ENCODE results near the gene ZNHIT6. TPM values are rescaled to one million over a fixed set of nuclear protein-coding genes. Genes with fewer than 3 reads are reported as not detected.

ZNHIT6 gene
- total and polyA plus RNA-seq, 2 donors (not counting 1 experiment from before 2014, with no cell fraction given), result 6.0 to 16.3 TPM

DNA sequence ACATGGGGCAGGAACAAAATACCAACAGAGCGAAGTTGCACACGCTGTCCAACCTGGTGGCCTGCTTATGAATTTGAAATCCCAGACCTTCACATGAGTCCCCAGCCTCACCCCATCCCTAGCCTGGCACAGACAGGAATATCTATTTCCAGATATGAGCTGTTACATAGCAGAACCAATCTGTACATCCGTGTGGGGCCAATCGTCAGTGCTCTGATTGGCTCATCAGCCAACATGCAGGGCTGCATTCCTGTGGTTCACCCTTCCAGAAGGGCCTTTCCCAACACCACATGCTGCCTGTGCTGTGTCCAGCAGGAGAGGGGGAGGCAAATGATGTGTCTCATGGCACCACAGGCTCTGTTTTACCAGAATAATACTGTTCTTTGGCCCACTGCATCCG is 96.4 kb downstream of the ZNHIT6 start:
- intact Hi-C loops (cut with micrococcal nuclease), result no loop called here
- Histone ChIP-seq H3K79me2 (ENCODE audit: control insufficient read depth, insufficient read depth, low read length) (no peaks in the 10 kb centered on the region), H3K9me3 (ENCODE audit: control extremely low read depth in 1 of 3, control insufficient read depth in 2 of 3, insufficient read depth in 1 of 3, low read length in 2 of 3) (peaks cover 0 to 14% (median 0%) of the 10 kb centered on the region in 3 donors), H3K4me1 (ENCODE audit: control insufficient read depth in 2 of 2, insufficient read depth in 2 of 2, low read length in 2 of 2) (no peaks in the 10 kb centered on the region), H4K20me1 (ENCODE audit: control insufficient read depth, insufficient read depth, low read length, poor library complexity, severe bottlenecking) (no peaks in the 10 kb centered on the region), H3K36me3 (replicated peaks in 1 of 2; ENCODE audit: control extremely low read depth in 1 of 2, control insufficient read depth in 1 of 2, extremely low read depth in 1 of 2, insufficient read depth in 2 of 2, low read length in 1 of 2) (no peaks in the 10 kb centered on the region), H3K4me3 (ENCODE audit: control extremely low read depth in 1 of 5, extremely low read depth in 1 of 5, insufficient read depth in 1 of 5, low read depth in 2 of 5, low read length in 4 of 5) (no peak overlapping the region), H3K27ac (ENCODE audit: low read length in 2 of 2) (no peak overlapping the region), H3K9ac (ENCODE audit: low read length) (no peak overlapping the region), H2AFZ (ENCODE audit: insufficient read depth, low read depth, low read length, poor library complexity, severe bottlenecking) (no peak overlapping the region), H3K27me3 (replicated peaks in 1 of 4; ENCODE audit: control extremely low read depth in 1 of 4, control insufficient read depth in 3 of 4, insufficient read depth in 4 of 4, low read length in 3 of 4) (no peaks in the 10 kb centered on the region), H3K4me2 (replicated peaks; ENCODE audit: low read depth, low read length, poor library complexity, severe bottlenecking) (no peak overlapping the region)
- Mint-ChIP-seq H3K4me1 (no peaks in the 10 kb centered on the region), H3K9me3 (ENCODE audit: insufficient read depth) (no peaks in the 10 kb centered on the region), H3K27ac (no peak overlapping the region), H3K4me3 (no peak overlapping the region), H3K27me3 (peaks cover 4% of the 10 kb centered on the region)
- ChIA-PET CTCF (no interaction called here), POLR2A (no interaction called here)
- WGBS (ENCODE audit: insufficient coverage), result 98% methylated on average over 4 of the region's 5 CpGs
- DNase-seq (no peak), ATAC-seq (ENCODE audit: low read depth) (no peak)
- no peak for TF ChIP-seq CTCF (IDR thresholded peaks at IDR 0.05)
- no peak for TF ChIP-seq EZH2 (IDR thresholded peaks at IDR 0.05; ENCODE audit: borderline replicate concordance, insufficient read depth, low read depth, low read length, poor library complexity, severe bottlenecking)

DNA sequence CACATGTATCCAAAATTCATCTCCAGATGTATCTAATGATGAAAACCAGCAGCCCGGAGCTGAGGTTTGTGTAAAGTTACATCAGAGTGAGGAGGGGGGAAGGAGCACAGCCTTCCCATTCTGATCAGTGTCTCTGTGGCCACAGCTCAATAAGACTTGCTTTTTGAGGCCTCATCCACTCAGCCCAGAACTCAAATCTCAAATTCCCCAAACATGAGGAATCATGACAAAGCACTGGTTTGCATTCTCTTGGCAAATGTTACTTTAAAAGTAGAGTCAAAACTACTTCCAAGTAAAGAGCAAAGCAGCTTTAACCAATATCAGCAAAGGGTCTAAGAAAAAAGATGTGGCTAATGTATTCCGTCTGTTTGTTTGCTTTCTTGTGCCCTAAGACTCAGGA is 96.8 kb downstream of the ZNHIT6 start:
- Histone ChIP-seq H3K36me3 (replicated peaks in 1 of 2; ENCODE audit: control extremely low read depth in 1 of 2, control insufficient read depth in 1 of 2, extremely low read depth in 1 of 2, insufficient read depth in 2 of 2, low read length in 1 of 2) (no peaks in the 10 kb centered on the region), H4K20me1 (ENCODE audit: control insufficient read depth, insufficient read depth, low read length, poor library complexity, severe bottlenecking) (no peaks in the 10 kb centered on the region), H3K9ac (ENCODE audit: low read length) (no peak overlapping the region), H3K27me3 (replicated peaks in 1 of 4; ENCODE audit: control extremely low read depth in 1 of 4, control insufficient read depth in 3 of 4, insufficient read depth in 4 of 4, low read length in 3 of 4) (no peaks in the 10 kb centered on the region), H3K79me2 (ENCODE audit: control insufficient read depth, insufficient read depth, low read length) (no peaks in the 10 kb centered on the region), H3K27ac (ENCODE audit: low read length in 2 of 2) (no peak overlapping the region), H2AFZ (ENCODE audit: insufficient read depth, low read depth, low read length, poor library complexity, severe bottlenecking) (no peak overlapping the region), H3K4me3 (ENCODE audit: control extremely low read depth in 1 of 5, extremely low read depth in 1 of 5, insufficient read depth in 1 of 5, low read depth in 2 of 5, low read length in 4 of 5) (no peak overlapping the region), H3K9me3 (ENCODE audit: control extremely low read depth in 1 of 3, control insufficient read depth in 2 of 3, insufficient read depth in 1 of 3, low read length in 2 of 3) (peaks cover 0 to 11% (median 0%) of the 10 kb centered on the region in 3 donors), H3K4me2 (replicated peaks; ENCODE audit: low read depth, low read length, poor library complexity, severe bottlenecking) (no peak overlapping the region), H3K4me1 (ENCODE audit: control insufficient read depth in 2 of 2, insufficient read depth in 2 of 2, low read length in 2 of 2) (no peaks in the 10 kb centered on the region)
- no peak for ATAC-seq (ENCODE audit: low read depth)
- TF ChIP-seq EZH2 (IDR thresholded peaks at IDR 0.05; ENCODE audit: borderline replicate concordance, insufficient read depth, low read depth, low read length, poor library complexity, severe bottlenecking), result no peak
- no peak for TF ChIP-seq CTCF (IDR thresholded peaks at IDR 0.05)
- 100% methylated on average over 1 of the region's 2 CpGs for WGBS (ENCODE audit: insufficient coverage)
- no peak overlapping the region for H3K27ac Mint-ChIP-seq
- H3K4me3 Mint-ChIP-seq, result no peak overlapping the region
- intact Hi-C loops (cut with micrococcal nuclease), result no loop called here
- no peaks in the 10 kb centered on the region for H3K4me1 Mint-ChIP-seq
- no peaks in the 10 kb centered on the region for H3K27me3 Mint-ChIP-seq
- CTCF ChIA-PET, result no interaction called here
- H3K9me3 Mint-ChIP-seq (ENCODE audit: insufficient read depth), result no peaks in the 10 kb centered on the region
- POLR2A ChIA-PET, result no interaction called here
- DNase-seq, result no peak

Data from B cell (primary cell).